MCF 10A (cell line): Measurements from ENCODE around the gene BCAS2. TPM values are rescaled to one million over a fixed set of nuclear protein-coding genes. Genes with fewer than 3 reads are reported as not detected.
A peak's percentile ranks its signal among the peaks of the same experiment; 100 is the strongest.

Source experiments
- BruUV-seq: library from RNA; stranded (reverse); fragments of 400-500 nt; replicated peaks from 2 replicates; lab custom pipeline; 2021; lab: Mats Ljungman, UMichigan
- CTCF ChIA-PET: fragments of 300-600 bp; sonication (Branson Sonifier 250); formaldehyde crosslinking; extraction: SDS; loops from one replicate; lab custom pipeline; 2021; ENCODE audit warnings: antibody characterized with exemption, inconsistent platforms; lab: Yijun Ruan, JAX
- POLR2A ChIA-PET: fragments of 300-600, 350-650 bp; sonication (Branson Sonifier 250); formaldehyde crosslinking; extraction: SDS; loops from one replicate; lab custom pipeline; 2020; ENCODE audit warnings: antibody characterized with exemption, inconsistent platforms; lab: Yijun Ruan, JAX
- DNase-seq: peaks from one replicate; pipeline ENCODE4 v3.0.0-alpha.2; 2018; ENCODE audit not compliant: unreplicated experiment
- H3K27ac Mint-ChIP-seq: one replicate; pipeline ENCODE4 v1.8.0; 2022; ENCODE audit warnings: mild to moderate bottlenecking, low read depth, mixed read lengths; ENCODE audit not compliant: unreplicated experiment
- H3K27me3 Mint-ChIP-seq: one replicate; pipeline ENCODE4 v1.8.0; 2022; ENCODE audit warnings: mixed read lengths; ENCODE audit not compliant: insufficient read depth, unreplicated experiment
- H3K36me3 Mint-ChIP-seq: one replicate; pipeline ENCODE4 v1.8.0; 2022; ENCODE audit warnings: mild to moderate bottlenecking, moderate library complexity, mixed read lengths; ENCODE audit not compliant: insufficient read depth, unreplicated experiment
- H3K4me1 Mint-ChIP-seq: one replicate; pipeline ENCODE4 v1.8.0; 2022; ENCODE audit warnings: mixed read lengths; ENCODE audit not compliant: insufficient read depth, unreplicated experiment
- H3K4me3 Mint-ChIP-seq: one replicate; pipeline ENCODE4 v1.8.0; 2022; ENCODE audit warnings: mild to moderate bottlenecking, moderate library complexity, mixed read lengths; ENCODE audit not compliant: unreplicated experiment
- H3K9me3 Mint-ChIP-seq: one replicate; pipeline ENCODE4 v1.8.0; 2022; ENCODE audit warnings: mixed read lengths; ENCODE audit not compliant: unreplicated experiment
- CTCF ChIP-seq: fragments of 200-600 bp; IDR thresholded peaks from one replicate; pipeline ENCODE4 v1.8.0; 2022; ENCODE audit warnings: antibody characterized with exemption, mild to moderate bottlenecking; ENCODE audit not compliant: unreplicated experiment
- intact Hi-C: fragments of 100-400 bp; cut with micrococcal nuclease; formaldehyde crosslinking; loops from 2 replicates; pipeline ENCODE4 v1.14.1; 2022
- total RNA-seq: library from RNA; stranded (reverse); gene quantifications from 2 replicates; pipeline ENCODE4 v1.2.3, GENCODE V29; 2022

Gene BCAS2
- total RNA-seq, 1 experiment from 2014 or later = 85.4 TPM

GRCh38 chr1:114620419-114620818 is 39.0 kb upstream of the BCAS2 start:
- Mint-ChIP-seq H3K36me3 (peaks cover 29% of the 10 kb centered on the region), H3K9me3 (no peaks in the 10 kb centered on the region), H3K4me3 (no peak overlapping the region), H3K4me1 (no peaks in the 10 kb centered on the region), H3K27me3 (no peaks in the 10 kb centered on the region), H3K27ac (no peak overlapping the region)
- no TSS peak for BruUV-seq
- intact Hi-C loops = no loop called here
- ChIA-PET POLR2A (interaction anchor here (0.7 to 8.1 kb wide), 5 partner anchors 10 to 49 kb away, joined by 3 to 54 read pairs (median 3); partner anchors contain the start of gene DENND2C), CTCF (interaction anchor here (0.6 to 1.5 kb wide), 3 partner anchors 39 to 337 kb away, joined by 3 to 4 read pairs (median 3); partner anchors contain the start of gene DENND2C)
- no peak for DNase-seq
- TF ChIP-seq CTCF = no peak

- TF ChIP-seq CTCF = no peak
- DNase-seq = peak; percentile 9
- Mint-ChIP-seq H3K4me1 (no peaks in the 10 kb centered on the region), H3K9me3 (no peaks in the 10 kb centered on the region), H3K27me3 (no peaks in the 10 kb centered on the region), H3K36me3 (peaks cover 32% of the 10 kb centered on the region), H3K27ac (no peak overlapping the region), H3K4me3 (no peak overlapping the region)
- ChIA-PET POLR2A (interaction anchor here (0.6 to 8.1 kb wide), 7 partner anchors 7 to 107 kb away, joined by 3 to 54 read pairs (median 4); partner anchors contain the start of gene DENND2C), CTCF (interaction anchor here (0.7 kb wide), 2 partner anchors 28 to 30 kb away, joined by 3 read pairs; no protein-coding TSS in a partner anchor)
- intact Hi-C loops = no loop called here
- no TSS peak for BruUV-seq
These were observed 37.2 kb upstream of the BCAS2 start for GRCh38 chr1:114618606-114619005.

GRCh38 chr1:114610546-114611245 is 29.3 kb upstream of the BCAS2 start:
- peak; percentile 94 for DNase-seq
- no peaks in the 10 kb centered on the region for H3K9me3 Mint-ChIP-seq
- CTCF ChIA-PET = interaction anchor here (0.6 to 2.1 kb wide), 8 partner anchors 10 to 264 kb away, joined by 3 to 14 read pairs (median 3); partner anchors contain the start of gene DENND2C
- no peaks in the 10 kb centered on the region for H3K27me3 Mint-ChIP-seq
- peaks cover 12% of the 10 kb centered on the region for H3K4me1 Mint-ChIP-seq
- H3K4me3 Mint-ChIP-seq = peak overlapping the region; percentile 72
- POLR2A ChIA-PET = interaction anchor here (0.6 to 6.6 kb wide), 28 partner anchors 8 to 799 kb away, joined by 3 to 230 read pairs (median 4); partner anchors contain the start of genes BCAS2, CSDE1, DENND2C and NRAS
- intact Hi-C loops = loop anchor here (1.0 kb wide), 1 partner anchor 60 kb away; the partner anchor contains the start of gene DENND2C
- no peak for TF ChIP-seq CTCF
- peak overlapping the region; percentile 100 for H3K27ac Mint-ChIP-seq
- H3K36me3 Mint-ChIP-seq = peaks cover 7% of the 10 kb centered on the region
- BruUV-seq = TSS peak; percentile 98

- Mint-ChIP-seq H3K4me3 (no peak overlapping the region), H3K4me1 (peaks cover 12% of the 10 kb centered on the region), H3K27me3 (no peaks in the 10 kb centered on the region), H3K27ac (peak overlapping the region; percentile 100), H3K36me3 (no peaks in the 10 kb centered on the region), H3K9me3 (no peaks in the 10 kb centered on the region)
- ChIA-PET POLR2A (interaction anchor here (0.8 to 6.6 kb wide), 10 partner anchors 8 to 99 kb away, joined by 3 to 230 read pairs (median 6); partner anchors contain the start of genes BCAS2, DENND2C and TRIM33), CTCF (interaction anchor here (0.6 to 2.1 kb wide), 6 partner anchors 9 to 263 kb away, joined by 3 to 14 read pairs (median 3); partner anchors contain the start of gene DENND2C)
- intact Hi-C loops = loop anchor here (1.0 kb wide), 1 partner anchor 60 kb away; the partner anchor contains the start of gene DENND2C
- BruUV-seq = no TSS peak
- peak; percentile 34 for DNase-seq
- TF ChIP-seq CTCF = no peak
These were observed 28.4 kb upstream of the BCAS2 start for GRCh38 chr1:114609826-114610225.
